ENCODE results near the gene FGF18.
"Not testable (repeated sequence)": the region's sequence is repeated elsewhere in the genome, so short reads cannot be mapped to it uniquely, and the experiment has no call there.

Gene FGF18

GRCh38 chr5:171418982-171419687 is at the start of gene FGF18:
TSS of gene FGF18 (plus strand) at chr5:171419647. CDS start at chr5:171420200, 553 bp downstream.
- DNase-seq: peak; percentile 54

- DNase-seq: no peak
Observed at GRCh38 chr5:171369898-171370297, 49.5 kb upstream of the FGF18 start.

- DNase-seq: not testable (repeated sequence)
Observed at GRCh38 chr5:171370881-171371280, 48.6 kb upstream of the FGF18 start.

GRCh38 chr5:171371326-171371725 is 48.1 kb upstream of the FGF18 start:
- DNase-seq: no peak

- no peak for DNase-seq
Observed at GRCh38 chr5:171379961-171380360, 39.5 kb upstream of the FGF18 start.

- not testable (repeated sequence) for DNase-seq
Observed at GRCh38 chr5:171384416-171384815, 35.0 kb upstream of the FGF18 start.

- not testable (repeated sequence) for DNase-seq
Observed at GRCh38 chr5:171384999-171385398, 34.4 kb upstream of the FGF18 start.

GRCh38 chr5:171386006-171386671 is 33.3 kb upstream of the FGF18 start:
- no peak for DNase-seq

- DNase-seq: no peak
Observed at GRCh38 chr5:171386861-171387344, 32.5 kb upstream of the FGF18 start.

- peak; percentile 98 for DNase-seq
Observed at GRCh38 chr5:171387345-171387969, 32.0 kb upstream of the FGF18 start, which contains the start of gene NPM1. TSS of gene NPM1 (plus strand) at chr5:171387849. CDS start at chr5:171387949, 100 bp downstream.

GRCh38 chr5:171387970-171388815 is 31.3 kb upstream of the FGF18 start:
- DNase-seq: peak; percentile 61

- no peak for DNase-seq
Observed at GRCh38 chr5:171388816-171389168, 30.7 kb upstream of the FGF18 start.

GRCh38 chr5:171390883-171391677 is 28.4 kb upstream of the FGF18 start:
- DNase-seq: no peak

- DNase-seq: no peak
Observed at GRCh38 chr5:171391996-171392577, 27.4 kb upstream of the FGF18 start.

GRCh38 chr5:171392585-171393159 is 26.8 kb upstream of the FGF18 start:
- no peak for DNase-seq

- no peak for DNase-seq
Observed at GRCh38 chr5:171395042-171395441, 24.4 kb upstream of the FGF18 start.

GRCh38 chr5:171396583-171396982 is 22.9 kb upstream of the FGF18 start:
- DNase-seq: not testable (repeated sequence)

GRCh38 chr5:171397190-171397589 is 22.3 kb upstream of the FGF18 start:
- DNase-seq: no peak

GRCh38 chr5:171397599-171397998 is 21.8 kb upstream of the FGF18 start:
- DNase-seq: no peak

GRCh38 chr5:171398660-171399059 is 20.8 kb upstream of the FGF18 start:
- DNase-seq: not testable (repeated sequence)

GRCh38 chr5:171400169-171400568 is 19.3 kb upstream of the FGF18 start:
- DNase-seq: no peak

Measured in NCI-H146 (cell line).